SK-N-SH treated with all-trans-retinoic acid at 6 μM for 48 hours (cell line): Measurements from ENCODE around the gene NCKAP5.

Experiments
- ATAC-seq: fragments of 200-7000 bp; cut with Tn5 transposase; 3 replicates; pipeline ENCODE4 v1.9.1; 2020; ENCODE audit warnings: mild to moderate bottlenecking, moderate library complexity
- ARNTL ChIP-seq: fragments of 450-650 bp; formaldehyde crosslinking; IDR thresholded peaks from 2 replicates; pipeline ENCODE4 v1.5.0; 2020; ENCODE audit warnings: low read depth, mild to moderate bottlenecking, moderate library complexity, borderline replicate concordance
- BACH2 ChIP-seq: fragments of 250-450 bp; sonication (Bioruptor Pico); IDR thresholded peaks from 2 replicates; pipeline ENCODE4 v1.9.0; 2021; ENCODE audit warnings: mild to moderate bottlenecking, borderline replicate concordance
- CSDC2 ChIP-seq: fragments of 250-450 bp; sonication (Bioruptor Pico); IDR thresholded peaks from 2 replicates; pipeline ENCODE4 v1.5.0; 2020; ENCODE audit warnings: mild to moderate bottlenecking, moderate library complexity
- ESRRG ChIP-seq: fragments of 250-450 bp; sonication (Bioruptor Pico); IDR thresholded peaks from 2 replicates; pipeline ENCODE4 v1.6.1; 2021; ENCODE audit warnings: mild to moderate bottlenecking
- ISL1 ChIP-seq: fragments of 250-450 bp; sonication (Bioruptor Pico); IDR thresholded peaks from 2 replicates; pipeline ENCODE4 v2.1.2; 2022; ENCODE audit warnings: mild to moderate bottlenecking, moderate library complexity
- PPARA ChIP-seq: fragments of 250-450 bp; sonication (Bioruptor Pico); IDR thresholded peaks from 2 replicates; pipeline ENCODE4 v1.5.0; 2020; ENCODE audit warnings: mild to moderate bottlenecking, borderline replicate concordance
- RARB ChIP-seq: fragments of 250-450 bp; sonication (Bioruptor Pico); IDR thresholded peaks from 2 replicates; pipeline ENCODE4 v1.8.0; 2021; ENCODE audit warnings: mild to moderate bottlenecking, moderate library complexity
- SNAI2 ChIP-seq: fragments of 250-450 bp; sonication (Bioruptor Pico); IDR thresholded peaks from 2 replicates; pipeline ENCODE4 v1.5.0; 2020; ENCODE audit warnings: mild to moderate bottlenecking, moderate library complexity
- TOX ChIP-seq: fragments of 250-450 bp; sonication (Bioruptor Pico); IDR thresholded peaks from 2 replicates; pipeline ENCODE4 v1.8.0; 2021; ENCODE audit warnings: mild to moderate bottlenecking, moderate library complexity, borderline replicate concordance
- ZNF565 ChIP-seq: fragments of 450-650 bp; formaldehyde crosslinking; conservative IDR thresholded peaks from 2 replicates; pipeline ENCODE4 v1.5.0; 2020; ENCODE audit warnings: low read depth, mild to moderate bottlenecking, moderate library complexity
- ZNF70 ChIP-seq: fragments of 450-650 bp; formaldehyde crosslinking; IDR thresholded peaks from 2 replicates; pipeline ENCODE4 v1.5.0; 2020; ENCODE audit warnings: mild to moderate bottlenecking, moderate library complexity
- TF ChIP-seq, protein P1 (sequence below): fragments of 250-450 bp; sonication (Bioruptor Pico); IDR thresholded peaks from 2 replicates; pipeline ENCODE4 v1.8.0; 2021; ENCODE audit warnings: low read depth, mild to moderate bottlenecking, moderate library complexity, borderline replicate concordance
- TF ChIP-seq, protein P2 (sequence below): fragments of 250-450 bp; sonication (Bioruptor Pico); IDR thresholded peaks from 2 replicates; pipeline ENCODE4 v1.5.1; 2020; ENCODE audit warnings: low read depth, mild to moderate bottlenecking, moderate library complexity
- TF ChIP-seq, protein P3 (sequence below): fragments of 250-450 bp; sonication (Bioruptor Pico); IDR thresholded peaks from 2 replicates; pipeline ENCODE4 v1.5.1; 2021; ENCODE audit warnings: mild to moderate bottlenecking, moderate library complexity
- TF ChIP-seq, protein P4 (sequence below): fragments of 250-450 bp; sonication (Bioruptor Pico); IDR thresholded peaks from 2 replicates; pipeline ENCODE4 v1.5.0; 2020; ENCODE audit warnings: mild to moderate bottlenecking, moderate library complexity
- TF ChIP-seq, protein P5 (sequence below): fragments of 250-450 bp; sonication (Bioruptor Pico); IDR thresholded peaks from 2 replicates; pipeline ENCODE4 v1.8.0; 2020; ENCODE audit warnings: mild to moderate bottlenecking, moderate library complexity, borderline replicate concordance

The NCKAP5 gene

DNA sequence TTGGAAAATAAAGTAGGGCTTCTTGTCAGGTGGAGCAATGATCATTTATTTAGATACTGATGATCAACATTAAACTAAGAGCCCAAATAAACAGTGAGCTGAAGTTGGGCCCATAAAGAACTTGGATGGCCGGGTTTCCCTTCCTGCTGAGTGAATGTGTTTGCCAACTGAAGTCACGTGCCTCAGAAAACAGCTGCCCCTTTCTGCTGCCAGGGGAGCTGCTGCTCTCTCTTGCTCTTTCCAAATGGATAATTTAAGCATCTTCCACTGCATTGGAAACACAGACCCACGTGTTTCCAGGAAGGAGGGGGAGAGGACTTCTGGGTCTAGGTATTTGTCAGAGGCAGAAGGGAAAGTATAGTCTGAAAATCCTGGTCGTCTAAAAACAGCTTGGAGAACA lies 22.9 kb upstream of the NCKAP5 start (continued):
- TF ChIP-seq, protein P1, sequence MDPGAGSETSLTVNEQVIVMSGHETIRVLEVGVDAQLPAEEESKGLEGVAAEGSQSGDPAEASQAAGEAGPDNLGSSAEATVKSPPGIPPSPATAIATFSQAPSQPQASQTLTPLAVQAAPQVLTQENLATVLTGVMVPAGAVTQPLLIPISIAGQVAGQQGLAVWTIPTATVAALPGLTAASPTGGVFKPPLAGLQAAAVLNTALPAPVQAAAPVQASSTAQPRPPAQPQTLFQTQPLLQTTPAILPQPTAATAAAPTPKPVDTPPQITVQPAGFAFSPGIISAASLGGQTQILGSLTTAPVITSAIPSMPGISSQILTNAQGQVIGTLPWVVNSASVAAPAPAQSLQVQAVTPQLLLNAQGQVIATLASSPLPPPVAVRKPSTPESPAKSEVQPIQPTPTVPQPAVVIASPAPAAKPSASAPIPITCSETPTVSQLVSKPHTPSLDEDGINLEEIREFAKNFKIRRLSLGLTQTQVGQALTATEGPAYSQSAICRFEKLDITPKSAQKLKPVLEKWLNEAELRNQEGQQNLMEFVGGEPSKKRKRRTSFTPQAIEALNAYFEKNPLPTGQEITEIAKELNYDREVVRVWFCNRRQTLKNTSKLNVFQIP (CRISPR knock-in tag) = no peak
- TF ChIP-seq, protein P2, sequence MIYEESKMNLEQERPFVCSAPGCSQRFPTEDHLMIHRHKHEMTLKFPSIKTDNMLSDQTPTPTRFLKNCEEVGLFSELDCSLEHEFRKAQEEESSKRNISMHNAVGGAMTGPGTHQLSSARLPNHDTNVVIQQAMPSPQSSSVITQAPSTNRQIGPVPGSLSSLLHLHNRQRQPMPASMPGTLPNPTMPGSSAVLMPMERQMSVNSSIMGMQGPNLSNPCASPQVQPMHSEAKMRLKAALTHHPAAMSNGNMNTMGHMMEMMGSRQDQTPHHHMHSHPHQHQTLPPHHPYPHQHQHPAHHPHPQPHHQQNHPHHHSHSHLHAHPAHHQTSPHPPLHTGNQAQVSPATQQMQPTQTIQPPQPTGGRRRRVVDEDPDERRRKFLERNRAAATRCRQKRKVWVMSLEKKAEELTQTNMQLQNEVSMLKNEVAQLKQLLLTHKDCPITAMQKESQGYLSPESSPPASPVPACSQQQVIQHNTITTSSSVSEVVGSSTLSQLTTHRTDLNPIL (CRISPR knock-in tag) = no peak

DNA sequence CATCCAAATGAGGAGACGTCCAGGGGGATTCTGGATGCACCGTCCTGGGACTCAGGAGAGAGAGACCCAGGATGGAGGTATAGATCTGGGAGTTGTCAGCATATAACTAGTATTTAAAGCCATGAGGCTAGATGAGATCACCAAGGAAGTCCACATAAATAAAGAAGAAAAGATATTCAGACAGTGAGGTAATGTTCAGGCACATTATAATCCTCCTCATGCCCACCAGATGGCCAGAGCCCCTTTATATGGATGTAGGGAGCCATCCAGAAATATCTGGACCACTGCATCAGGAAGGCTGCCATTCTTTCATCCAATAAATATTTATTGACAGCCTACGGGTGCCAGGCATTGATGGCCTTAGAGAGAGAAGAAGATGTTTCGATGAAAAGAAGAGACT lies 21.2 kb upstream of the NCKAP5 start:
- TF ChIP-seq TOX = no peak
- TF ChIP-seq SNAI2 (CRISPR knock-in tag) = no peak
- TF ChIP-seq ISL1 (CRISPR knock-in tag) = no peak
- TF ChIP-seq, all 23 proteins: peak for 0
- no peak for ATAC-seq

DNA sequence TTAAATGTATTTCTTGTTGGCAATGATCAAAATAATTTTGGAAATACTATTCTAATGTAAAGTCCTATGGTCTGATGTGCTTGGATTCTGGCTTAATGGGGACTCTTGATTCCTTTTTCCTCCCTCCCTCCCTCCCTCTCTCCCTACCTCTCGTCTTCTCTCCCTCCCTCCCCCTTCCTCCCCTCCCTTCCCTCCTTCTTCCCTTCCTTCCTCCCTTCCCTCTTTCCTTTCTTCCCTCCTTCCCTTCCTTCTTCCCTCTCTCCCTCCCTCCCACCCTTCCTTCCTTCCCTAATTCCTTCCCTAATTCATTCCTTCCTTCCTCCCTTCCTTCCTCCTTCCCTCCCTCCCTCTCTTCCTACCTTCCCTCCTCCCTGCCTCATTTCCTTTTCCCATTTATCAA lies 19.9 kb upstream of the NCKAP5 start:
- ATAC-seq = no peak
- TF ChIP-seq, protein P1 (CRISPR knock-in tag) = no peak
- TF ChIP-seq SNAI2 (CRISPR knock-in tag) (no peak), CSDC2 (CRISPR knock-in tag) (no peak), BACH2 (CRISPR knock-in tag) (no peak), PPARA (CRISPR knock-in tag) (no peak), ISL1 (CRISPR knock-in tag) (no peak), RARB (CRISPR knock-in tag) (no peak), ZNF565 (CRISPR knock-in tag) (no peak), ZNF70 (CRISPR knock-in tag) (no peak), ARNTL (no peak), ESRRG (no peak)
- TF ChIP-seq, protein P3, sequence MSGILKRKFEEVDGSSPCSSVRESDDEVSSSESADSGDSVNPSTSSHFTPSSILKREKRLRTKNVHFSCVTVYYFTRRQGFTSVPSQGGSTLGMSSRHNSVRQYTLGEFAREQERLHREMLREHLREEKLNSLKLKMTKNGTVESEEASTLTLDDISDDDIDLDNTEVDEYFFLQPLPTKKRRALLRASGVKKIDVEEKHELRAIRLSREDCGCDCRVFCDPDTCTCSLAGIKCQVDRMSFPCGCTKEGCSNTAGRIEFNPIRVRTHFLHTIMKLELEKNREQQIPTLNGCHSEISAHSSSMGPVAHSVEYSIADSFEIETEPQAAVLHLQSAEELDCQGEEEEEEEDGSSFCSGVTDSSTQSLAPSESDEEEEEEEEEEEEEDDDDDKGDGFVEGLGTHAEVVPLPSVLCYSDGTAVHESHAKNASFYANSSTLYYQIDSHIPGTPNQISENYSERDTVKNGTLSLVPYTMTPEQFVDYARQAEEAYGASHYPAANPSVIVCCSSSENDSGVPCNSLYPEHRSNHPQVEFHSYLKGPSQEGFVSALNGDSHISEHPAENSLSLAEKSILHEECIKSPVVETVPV = no peak
- TF ChIP-seq, protein P4, sequence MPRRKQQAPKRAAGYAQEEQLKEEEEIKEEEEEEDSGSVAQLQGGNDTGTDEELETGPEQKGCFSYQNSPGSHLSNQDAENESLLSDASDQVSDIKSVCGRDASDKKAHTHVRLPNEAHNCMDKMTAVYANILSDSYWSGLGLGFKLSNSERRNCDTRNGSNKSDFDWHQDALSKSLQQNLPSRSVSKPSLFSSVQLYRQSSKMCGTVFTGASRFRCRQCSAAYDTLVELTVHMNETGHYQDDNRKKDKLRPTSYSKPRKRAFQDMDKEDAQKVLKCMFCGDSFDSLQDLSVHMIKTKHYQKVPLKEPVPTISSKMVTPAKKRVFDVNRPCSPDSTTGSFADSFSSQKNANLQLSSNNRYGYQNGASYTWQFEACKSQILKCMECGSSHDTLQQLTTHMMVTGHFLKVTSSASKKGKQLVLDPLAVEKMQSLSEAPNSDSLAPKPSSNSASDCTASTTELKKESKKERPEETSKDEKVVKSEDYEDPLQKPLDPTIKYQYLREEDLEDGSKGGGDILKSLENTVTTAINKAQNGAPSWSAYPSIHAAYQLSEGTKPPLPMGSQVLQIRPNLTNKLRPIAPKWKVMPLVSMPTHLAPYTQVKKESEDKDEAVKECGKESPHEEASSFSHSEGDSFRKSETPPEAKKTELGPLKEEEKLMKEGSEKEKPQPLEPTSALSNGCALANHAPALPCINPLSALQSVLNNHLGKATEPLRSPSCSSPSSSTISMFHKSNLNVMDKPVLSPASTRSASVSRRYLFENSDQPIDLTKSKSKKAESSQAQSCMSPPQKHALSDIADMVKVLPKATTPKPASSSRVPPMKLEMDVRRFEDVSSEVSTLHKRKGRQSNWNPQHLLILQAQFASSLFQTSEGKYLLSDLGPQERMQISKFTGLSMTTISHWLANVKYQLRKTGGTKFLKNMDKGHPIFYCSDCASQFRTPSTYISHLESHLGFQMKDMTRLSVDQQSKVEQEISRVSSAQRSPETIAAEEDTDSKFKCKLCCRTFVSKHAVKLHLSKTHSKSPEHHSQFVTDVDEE (CRISPR knock-in tag) = no peak
- TF ChIP-seq, protein P5, sequence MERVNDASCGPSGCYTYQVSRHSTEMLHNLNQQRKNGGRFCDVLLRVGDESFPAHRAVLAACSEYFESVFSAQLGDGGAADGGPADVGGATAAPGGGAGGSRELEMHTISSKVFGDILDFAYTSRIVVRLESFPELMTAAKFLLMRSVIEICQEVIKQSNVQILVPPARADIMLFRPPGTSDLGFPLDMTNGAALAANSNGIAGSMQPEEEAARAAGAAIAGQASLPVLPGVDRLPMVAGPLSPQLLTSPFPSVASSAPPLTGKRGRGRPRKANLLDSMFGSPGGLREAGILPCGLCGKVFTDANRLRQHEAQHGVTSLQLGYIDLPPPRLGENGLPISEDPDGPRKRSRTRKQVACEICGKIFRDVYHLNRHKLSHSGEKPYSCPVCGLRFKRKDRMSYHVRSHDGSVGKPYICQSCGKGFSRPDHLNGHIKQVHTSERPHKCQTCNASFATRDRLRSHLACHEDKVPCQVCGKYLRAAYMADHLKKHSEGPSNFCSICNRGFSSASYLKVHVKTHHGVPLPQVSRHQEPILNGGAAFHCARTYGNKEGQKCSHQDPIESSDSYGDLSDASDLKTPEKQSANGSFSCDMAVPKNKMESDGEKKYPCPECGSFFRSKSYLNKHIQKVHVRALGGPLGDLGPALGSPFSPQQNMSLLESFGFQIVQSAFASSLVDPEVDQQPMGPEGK (CRISPR knock-in tag) = no peak
- TF ChIP-seq, protein P2 (CRISPR knock-in tag) = no peak
